GM18873 (cell line): Measurements from ENCODE around the gene LCK.

Source experiments
- ATAC-seq: cut with Tn5 transposase; IDR thresholded peaks from one replicate; pipeline ENCODE4 v1.9.1; 2021; ENCODE audit warnings: mild to moderate bottlenecking, moderate library complexity, moderate number of reproducible peaks; ENCODE audit not compliant: unreplicated experiment, low FRiP score

Gene LCK

GRCh38 chr1:32311709-32312393 is 60.8 kb downstream of the LCK start:
- no peak for ATAC-seq

- no peak for ATAC-seq
Measured at GRCh38 chr1:32316903-32317277, 65.8 kb downstream of the LCK start.

- ATAC-seq = no peak
Measured at GRCh38 chr1:32318127-32318869, 67.2 kb downstream of the LCK start.

- ATAC-seq = no peak
Measured at GRCh38 chr1:32321712-32322291, 70.7 kb downstream of the LCK start.

GRCh38 chr1:32327204-32327603 is 76.1 kb downstream of the LCK start:
- ATAC-seq = no peak

- no peak for ATAC-seq
Measured at GRCh38 chr1:32329931-32330466, 78.9 kb downstream of the LCK start.

- ATAC-seq = no peak
Measured at GRCh38 chr1:32330558-32331151, 79.6 kb downstream of the LCK start.

- no peak for ATAC-seq
Measured at GRCh38 chr1:32331549-32331948, 80.5 kb downstream of the LCK start.

- ATAC-seq = no peak
Measured at GRCh38 chr1:32332290-32333079, 81.4 kb downstream of the LCK start.

GRCh38 chr1:32333251-32333963 is 82.3 kb downstream of the LCK start:
- ATAC-seq = no peak

- no peak for ATAC-seq
Measured at GRCh38 chr1:32334274-32334861, 83.3 kb downstream of the LCK start.

GRCh38 chr1:32334864-32335534 is 83.9 kb downstream of the LCK start:
- ATAC-seq = no peak

- no peak for ATAC-seq
Measured at GRCh38 chr1:32335535-32335789, 84.4 kb downstream of the LCK start.
